Lower leg skin (tissue), 3 donors: ENCODE results near the gene DHRSX.

Experiments
- CTCF ChIP-seq, 3 donors: fragments of 450-650 bp; IDR thresholded peaks; one replicate each; pipeline ENCODE4 v1.5.1; 2016; ENCODE audit warnings: antibody characterized with exemption in 3 of 3, mild to moderate bottlenecking in 3 of 3, moderate library complexity in 2 of 3
- POLR2A ChIP-seq, 2 donors: fragments of 450-650 bp; IDR thresholded peaks; one replicate each; pipeline ENCODE4 v1.6.1; 2016 to 2017; ENCODE audit warnings: antibody characterized with exemption in 2 of 2, mild to moderate bottlenecking in 1 of 2, moderate library complexity in 1 of 2

GRCh38 chrX:2500803-2501558 lies at the start of gene DHRSX, which contains the start of gene ZBED1:
- no peak for TF ChIP-seq CTCF (IDR thresholded peaks at IDR 0.05)
- no peak for TF ChIP-seq POLR2A (IDR thresholded peaks at IDR 0.05)
